Activated naive CD4-positive, alpha-beta T cell treated with anti-CD3 and anti-CD28 coated beads for 36 hours (primary cell): ENCODE measurements around the gene CCDC184. TPM values are rescaled to one million over a fixed set of nuclear protein-coding genes. Genes with fewer than 3 reads are reported as not detected.

ENCODE experiments used
- CTCF ChIA-PET: fragments of 350-600 bp; sonication (Branson Sonifier 250); formaldehyde crosslinking; loops from one replicate; lab custom pipeline; 2021; ENCODE audit warnings: antibody characterized with exemption; lab: Charles Lee
- DNase-seq: peaks from one replicate; pipeline ENCODE4 v3.0.0-alpha.2; 2020
- H3K27ac Mint-ChIP-seq: one replicate; pipeline ENCODE4 v1.8.0; 2021; ENCODE audit warnings: mild to moderate bottlenecking, mixed read lengths
- H3K27me3 Mint-ChIP-seq: one replicate; pipeline ENCODE4 v1.8.0; 2021; ENCODE audit warnings: low read depth, mixed read lengths
- H3K36me3 Mint-ChIP-seq: one replicate; pipeline ENCODE4 v1.8.0; 2021; ENCODE audit warnings: low read depth, mixed read lengths
- H3K4me1 Mint-ChIP-seq: one replicate; pipeline ENCODE4 v1.8.0; 2021; ENCODE audit warnings: low read depth, mixed read lengths
- H3K4me3 Mint-ChIP-seq: one replicate; pipeline ENCODE4 v1.8.0; 2021; ENCODE audit warnings: mild to moderate bottlenecking, moderate library complexity, mixed read lengths
- H3K9me3 Mint-ChIP-seq: one replicate; pipeline ENCODE4 v1.8.0; 2021; ENCODE audit warnings: mixed read lengths
- intact Hi-C: fragments of 100-400 bp; cut with micrococcal nuclease; formaldehyde crosslinking; loops from one replicate; pipeline ENCODE4 v1.15.1; 2023
- total RNA-seq, 2 experiments: library from RNA; stranded (reverse); gene quantifications; one replicate each; pipeline ENCODE4 v1.2.3, GENCODE V29; 2021

CCDC184 gene
- total RNA-seq, 2 experiments from 2014 or later: 0.14 TPM; not detected in 1

GRCh38 chr12:48180857-48181495 lies 2.5 kb upstream of the CCDC184 start:
- Mint-ChIP-seq H3K4me1 (peaks cover 15% of the 10 kb centered on the region), H3K27ac (no peak overlapping the region), H3K4me3 (no peak overlapping the region), H3K27me3 (peaks cover 15% of the 10 kb centered on the region), H3K9me3 (no peaks in the 10 kb centered on the region), H3K36me3 (no peaks in the 10 kb centered on the region)
- CTCF ChIA-PET: interaction anchor here (0.8 to 1.3 kb wide), 3 partner anchors 9 to 23 kb away, joined by 3 to 4 read pairs (median 3); no protein-coding TSS in a partner anchor
- DNase-seq: no peak
- intact Hi-C loops: loop anchor here (5.0 kb wide), 2 partner anchors 361 to 436 kb away; no protein-coding TSS in a partner anchor

- H3K27ac Mint-ChIP-seq: no peak overlapping the region
- peaks cover 12% of the 10 kb centered on the region for H3K4me1 Mint-ChIP-seq
- no peaks in the 10 kb centered on the region for H3K9me3 Mint-ChIP-seq
- no peaks in the 10 kb centered on the region for H3K36me3 Mint-ChIP-seq
- H3K27me3 Mint-ChIP-seq: peaks cover 15% of the 10 kb centered on the region
- no peak for DNase-seq
- peak overlapping the region; percentile 88 for H3K4me3 Mint-ChIP-seq
- CTCF ChIA-PET: interaction anchor here (0.5 to 1.5 kb wide), 14 partner anchors 12 to 961 kb away, joined by 3 to 13 read pairs (median 4); partner anchors contain the start of gene ASB8
- intact Hi-C loops: loop anchor here (1.0 to 5.0 kb wide), 5 partner anchors 16 to 435 kb away; partner anchors contain the start of genes ASB8 and TMEM106C
Measured at GRCh38 chr12:48182631-48183030, 813 bp upstream of the CCDC184 start.

GRCh38 chr12:48183876-48184548 lies 568 bp downstream of the CCDC184 start:
- H3K36me3 Mint-ChIP-seq: no peaks in the 10 kb centered on the region
- CTCF ChIA-PET: interaction anchor here (1.0 to 1.5 kb wide), 4 partner anchors 107 to 279 kb away, joined by 3 to 5 read pairs (median 4); no protein-coding TSS in a partner anchor
- H3K4me1 Mint-ChIP-seq: peaks cover 12% of the 10 kb centered on the region
- intact Hi-C loops: loop anchor here (1.0 to 5.0 kb wide), 5 partner anchors 14 to 433 kb away; partner anchors contain the start of genes ASB8 and TMEM106C
- H3K9me3 Mint-ChIP-seq: no peaks in the 10 kb centered on the region
- no peak overlapping the region for H3K27ac Mint-ChIP-seq
- H3K4me3 Mint-ChIP-seq: peak overlapping the region; percentile 64
- DNase-seq: no peak
- H3K27me3 Mint-ChIP-seq: peaks cover 15% of the 10 kb centered on the region

- Mint-ChIP-seq H3K4me1 (peaks cover 12% of the 10 kb centered on the region), H3K27ac (no peak overlapping the region), H3K36me3 (no peaks in the 10 kb centered on the region), H3K27me3 (peaks cover 15% of the 10 kb centered on the region), H3K9me3 (no peaks in the 10 kb centered on the region), H3K4me3 (peak overlapping the region; percentile 30)
- intact Hi-C loops: loop anchor here (5.0 kb wide), 2 partner anchors 358 to 433 kb away; no protein-coding TSS in a partner anchor
- CTCF ChIA-PET: interaction anchor here (1.5 kb wide), 1 partner anchor 279 kb away, joined by 3 read pairs; no protein-coding TSS in a partner anchor
- DNase-seq: no peak
Measured at GRCh38 chr12:48184549-48184922, 1.1 kb downstream of the CCDC184 start.

GRCh38 chr12:48185181-48185919 lies 1.9 kb downstream of the CCDC184 start:
- Mint-ChIP-seq H3K4me1 (peaks cover 12% of the 10 kb centered on the region), H3K9me3 (no peaks in the 10 kb centered on the region), H3K27me3 (peaks cover 15% of the 10 kb centered on the region), H3K36me3 (no peaks in the 10 kb centered on the region), H3K27ac (no peak overlapping the region), H3K4me3 (peak overlapping the region; percentile 33)
- intact Hi-C loops: loop anchor here (5.0 kb wide), 1 partner anchor 183 kb away; the partner anchor contains the start of gene COL2A1
- DNase-seq: no peak
- CTCF ChIA-PET: interaction anchor here (0.7 to 0.8 kb wide), 3 partner anchors 12 to 28 kb away, joined by 3 read pairs; partner anchors contain the start of gene ASB8

GRCh38 chr12:48187916-48188695 lies 4.7 kb downstream of the CCDC184 start:
- CTCF ChIA-PET: interaction anchor here (0.7 to 2.8 kb wide), 7 partner anchors 8 to 246 kb away, joined by 3 to 37 read pairs (median 3); no protein-coding TSS in a partner anchor
- H3K27ac Mint-ChIP-seq: no peak overlapping the region
- peaks cover 15% of the 10 kb centered on the region for H3K27me3 Mint-ChIP-seq
- H3K9me3 Mint-ChIP-seq: no peaks in the 10 kb centered on the region
- H3K4me1 Mint-ChIP-seq: peaks cover 4% of the 10 kb centered on the region
- H3K36me3 Mint-ChIP-seq: no peaks in the 10 kb centered on the region
- intact Hi-C loops: loop anchor here (5.0 kb wide), 1 partner anchor 186 kb away; the partner anchor contains the start of gene COL2A1
- H3K4me3 Mint-ChIP-seq: no peak overlapping the region
- no peak for DNase-seq

- H3K36me3 Mint-ChIP-seq: no peaks in the 10 kb centered on the region
- CTCF ChIA-PET: interaction anchor here (0.5 to 2.8 kb wide), 20 partner anchors 9 to 277 kb away, joined by 3 to 37 read pairs (median 3); partner anchors contain the start of gene ASB8
- intact Hi-C loops: loop anchor here (1.0 to 5.0 kb wide), 4 partner anchors 187 to 474 kb away; partner anchors contain the start of genes COL2A1 and TMEM106C
- H3K4me1 Mint-ChIP-seq: peaks cover 3% of the 10 kb centered on the region
- DNase-seq: peak; percentile 87
- peaks cover 13% of the 10 kb centered on the region for H3K27me3 Mint-ChIP-seq
- H3K9me3 Mint-ChIP-seq: no peaks in the 10 kb centered on the region
- no peak overlapping the region for H3K27ac Mint-ChIP-seq
- no peak overlapping the region for H3K4me3 Mint-ChIP-seq
Measured at GRCh38 chr12:48189331-48190125, 6.1 kb downstream of the CCDC184 start.

- DNase-seq: no peak
- Mint-ChIP-seq H3K36me3 (no peaks in the 10 kb centered on the region), H3K9me3 (no peaks in the 10 kb centered on the region), H3K4me3 (no peak overlapping the region), H3K27ac (no peak overlapping the region), H3K27me3 (peaks cover 3% of the 10 kb centered on the region), H3K4me1 (peaks cover 3% of the 10 kb centered on the region)
- CTCF ChIA-PET: interaction anchor here (2.8 kb wide), 1 partner anchor 8 kb away, joined by 37 read pairs; no protein-coding TSS in a partner anchor
- intact Hi-C loops: no loop called here
Measured at GRCh38 chr12:48191096-48191495, 7.7 kb downstream of the CCDC184 start.

GRCh38 chr12:48192861-48193260 lies 9.4 kb downstream of the CCDC184 start:
- DNase-seq: no peak
- intact Hi-C loops: no loop called here
- Mint-ChIP-seq H3K36me3 (no peaks in the 10 kb centered on the region), H3K27ac (no peak overlapping the region), H3K4me3 (no peak overlapping the region), H3K4me1 (peaks cover 8% of the 10 kb centered on the region), H3K9me3 (no peaks in the 10 kb centered on the region), H3K27me3 (peaks cover 3% of the 10 kb centered on the region)
- CTCF ChIA-PET: interaction anchor here (1.2 kb wide), 1 partner anchor 86 kb away, joined by 3 read pairs; no protein-coding TSS in a partner anchor

GRCh38 chr12:48193623-48194022 lies 10.2 kb downstream of the CCDC184 start:
- Mint-ChIP-seq H3K27me3 (peaks cover 3% of the 10 kb centered on the region), H3K27ac (no peak overlapping the region), H3K4me3 (no peak overlapping the region), H3K4me1 (peaks cover 8% of the 10 kb centered on the region), H3K9me3 (no peaks in the 10 kb centered on the region), H3K36me3 (peaks cover 2% of the 10 kb centered on the region)
- DNase-seq: no peak
- intact Hi-C loops: no loop called here
- CTCF ChIA-PET: interaction anchor here (1.2 kb wide), 1 partner anchor 87 kb away, joined by 3 read pairs; no protein-coding TSS in a partner anchor
